Measurements from ENCODE around the gene PCSK6.

- TF ChIP-seq, protein P1, sequence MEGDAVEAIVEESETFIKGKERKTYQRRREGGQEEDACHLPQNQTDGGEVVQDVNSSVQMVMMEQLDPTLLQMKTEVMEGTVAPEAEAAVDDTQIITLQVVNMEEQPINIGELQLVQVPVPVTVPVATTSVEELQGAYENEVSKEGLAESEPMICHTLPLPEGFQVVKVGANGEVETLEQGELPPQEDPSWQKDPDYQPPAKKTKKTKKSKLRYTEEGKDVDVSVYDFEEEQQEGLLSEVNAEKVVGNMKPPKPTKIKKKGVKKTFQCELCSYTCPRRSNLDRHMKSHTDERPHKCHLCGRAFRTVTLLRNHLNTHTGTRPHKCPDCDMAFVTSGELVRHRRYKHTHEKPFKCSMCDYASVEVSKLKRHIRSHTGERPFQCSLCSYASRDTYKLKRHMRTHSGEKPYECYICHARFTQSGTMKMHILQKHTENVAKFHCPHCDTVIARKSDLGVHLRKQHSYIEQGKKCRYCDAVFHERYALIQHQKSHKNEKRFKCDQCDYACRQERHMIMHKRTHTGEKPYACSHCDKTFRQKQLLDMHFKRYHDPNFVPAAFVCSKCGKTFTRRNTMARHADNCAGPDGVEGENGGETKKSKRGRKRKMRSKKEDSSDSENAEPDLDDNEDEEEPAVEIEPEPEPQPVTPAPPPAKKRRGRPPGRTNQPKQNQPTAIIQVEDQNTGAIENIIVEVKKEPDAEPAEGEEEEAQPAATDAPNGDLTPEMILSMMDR (IDR thresholded peaks at IDR 0.05; ENCODE audit: insufficient read depth, low read length, poor library complexity, severe bottlenecking) = no peak
- no peak for TF ChIP-seq EZH2phosphoT487 (conservative IDR thresholded peaks at IDR 0.05; ENCODE audit: low read length)
Observed at GRCh38 chr15:101286471-101287114, 202.9 kb downstream of the PCSK6 start.
